A673 (cell line): ENCODE measurements around the gene EGFL8. TPM values are rescaled to one million over a fixed set of nuclear protein-coding genes. Genes with fewer than 3 reads are reported as not detected.
A peak's percentile ranks its signal among the peaks of the same experiment; 100 is the strongest.

Experiments
- BruUV-seq: library from RNA; stranded (reverse); fragments of 400-500 nt; replicated peaks from 2 replicates; lab custom pipeline; 2021; lab: Mats Ljungman, UMichigan
- CTCF ChIA-PET: fragments of 300-600 bp; sonication (Branson Sonifier 250); formaldehyde crosslinking; loops from one replicate; lab custom pipeline; 2022; ENCODE audit warnings: antibody characterized with exemption; lab: Charles Lee
- POLR2A ChIA-PET: fragments of 300-600 bp; sonication (Branson Sonifier 250); formaldehyde crosslinking; loops from one replicate; lab custom pipeline; 2022; ENCODE audit warnings: antibody characterized with exemption; ENCODE audit not compliant: low non-redundant PET; lab: Charles Lee
- DNase-seq: peaks from one replicate; pipeline ENCODE4 v3.0.0-alpha.2; 2015; ENCODE audit warnings: low spot score
- H3K27ac ChIP-seq: fragments of 200-600 bp; sonication (generic); 2 replicates; pipeline ENCODE4 v1.5.1; 2016; ENCODE audit warnings: mixed run types, low read depth, mild to moderate bottlenecking, mixed read lengths, antibody characterized with exemption, low read length; ENCODE audit not compliant: poor library complexity, severe bottlenecking
- H3K27me3 ChIP-seq: fragments of 200-600 bp; sonication (generic); replicated peaks from 2 replicates; pipeline ENCODE4 v1.6.1; 2017; ENCODE audit warnings: mixed run types, low read depth, mild to moderate bottlenecking, mixed read lengths, antibody characterized with exemption, low read length; ENCODE audit not compliant: insufficient read depth, poor library complexity
- H3K36me3 ChIP-seq: fragments of 200-600 bp; sonication (generic); 2 replicates; pipeline ENCODE4 v1.6.1; 2016; ENCODE audit warnings: mixed run types, mild to moderate bottlenecking, mixed read lengths, antibody characterized with exemption, low read length; ENCODE audit not compliant: insufficient read depth, poor library complexity, severe bottlenecking
- H3K4me1 ChIP-seq: fragments of 200-600 bp; sonication (generic); 2 replicates; pipeline ENCODE4 v1.6.1; 2017; ENCODE audit warnings: mixed run types, mild to moderate bottlenecking, mixed read lengths, antibody characterized with exemption, low read length; ENCODE audit not compliant: insufficient read depth, poor library complexity, severe bottlenecking
- H3K4me3 ChIP-seq: fragments of 200-600 bp; sonication (generic); 2 replicates; pipeline ENCODE4 v1.5.1; 2016; ENCODE audit warnings: low read depth, mixed run types, mild to moderate bottlenecking, mixed read lengths, low read length; ENCODE audit not compliant: poor library complexity, severe bottlenecking
- H3K9me3 ChIP-seq: fragments of 200-600 bp; sonication (generic); 2 replicates; pipeline ENCODE4 v1.6.1; 2016; ENCODE audit warnings: mixed run types, low read depth, mild to moderate bottlenecking, mixed read lengths, antibody characterized with exemption, low read length; ENCODE audit not compliant: poor library complexity, severe bottlenecking
- EZH2 ChIP-seq: fragments of 200-600 bp; sonication (generic); IDR thresholded peaks from 2 replicates; pipeline ENCODE4 v1.6.1; 2017; ENCODE audit warnings: borderline replicate concordance, low read depth, mild to moderate bottlenecking, mixed read lengths, antibody characterized with exemption, low read length; ENCODE audit not compliant: poor library complexity, severe bottlenecking
- intact Hi-C: fragments of 100-400 bp; cut with micrococcal nuclease; formaldehyde crosslinking; loops from one replicate; pipeline ENCODE4 v1.10.0; 2022; ENCODE audit not compliant: unreplicated experiment
- total RNA-seq: library from RNA; stranded (reverse); gene quantifications from 2 replicates; pipeline ENCODE4 v1.2.3, GENCODE V29; 2021
- TF ChIP-seq, protein P1 (sequence below): fragments of 300-800, 200-600 bp; sonication (generic); conservative IDR thresholded peaks from 2 replicates; pipeline ENCODE4 v1.5.1; 2017; ENCODE audit warnings: low read depth, mild to moderate bottlenecking, antibody characterized with exemption, low read length, moderate library complexity, mixed read lengths

The EGFL8 gene
- total RNA-seq, 1 experiment from 2014 or later = 32.4 TPM

DNA sequence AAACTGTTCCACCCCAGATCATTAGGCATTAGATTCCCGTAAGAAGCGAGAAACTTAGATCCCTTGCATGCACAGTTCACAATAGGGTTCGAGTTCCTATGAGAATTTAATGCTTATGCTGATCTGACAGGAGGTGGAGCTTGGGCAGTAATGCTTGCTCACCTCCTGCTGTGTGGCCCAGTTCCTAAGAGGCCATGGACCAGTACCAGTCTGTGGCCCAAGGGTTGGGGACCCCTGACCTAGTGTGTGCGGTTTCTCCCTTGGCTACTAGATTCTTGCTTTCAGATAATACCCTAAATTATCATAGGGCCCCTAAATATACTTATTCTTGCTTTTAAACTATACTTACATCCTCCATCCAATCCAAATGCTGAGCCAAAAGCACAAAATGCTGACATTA lies 30.0 kb downstream of the EGFL8 start:
- POLR2A ChIA-PET = no interaction called here
- H3K4me1 ChIP-seq = peaks cover 44% of the 10 kb centered on the region
- H3K27me3 ChIP-seq = no peaks in the 10 kb centered on the region
- TF ChIP-seq, protein P1, sequence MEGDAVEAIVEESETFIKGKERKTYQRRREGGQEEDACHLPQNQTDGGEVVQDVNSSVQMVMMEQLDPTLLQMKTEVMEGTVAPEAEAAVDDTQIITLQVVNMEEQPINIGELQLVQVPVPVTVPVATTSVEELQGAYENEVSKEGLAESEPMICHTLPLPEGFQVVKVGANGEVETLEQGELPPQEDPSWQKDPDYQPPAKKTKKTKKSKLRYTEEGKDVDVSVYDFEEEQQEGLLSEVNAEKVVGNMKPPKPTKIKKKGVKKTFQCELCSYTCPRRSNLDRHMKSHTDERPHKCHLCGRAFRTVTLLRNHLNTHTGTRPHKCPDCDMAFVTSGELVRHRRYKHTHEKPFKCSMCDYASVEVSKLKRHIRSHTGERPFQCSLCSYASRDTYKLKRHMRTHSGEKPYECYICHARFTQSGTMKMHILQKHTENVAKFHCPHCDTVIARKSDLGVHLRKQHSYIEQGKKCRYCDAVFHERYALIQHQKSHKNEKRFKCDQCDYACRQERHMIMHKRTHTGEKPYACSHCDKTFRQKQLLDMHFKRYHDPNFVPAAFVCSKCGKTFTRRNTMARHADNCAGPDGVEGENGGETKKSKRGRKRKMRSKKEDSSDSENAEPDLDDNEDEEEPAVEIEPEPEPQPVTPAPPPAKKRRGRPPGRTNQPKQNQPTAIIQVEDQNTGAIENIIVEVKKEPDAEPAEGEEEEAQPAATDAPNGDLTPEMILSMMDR = no peak
- H3K27ac ChIP-seq = peak overlapping the region; percentile 99
- no peaks in the 10 kb centered on the region for H3K9me3 ChIP-seq
- BruUV-seq = no TSS peak
- CTCF ChIA-PET = no interaction called here
- H3K36me3 ChIP-seq = no peaks in the 10 kb centered on the region
- no peak for DNase-seq
- H3K4me3 ChIP-seq = no peak overlapping the region
- intact Hi-C loops = loop anchor here (2.0 kb wide), 1 partner anchor 66 kb away; the partner anchor contains the start of gene ATF6B

DNA sequence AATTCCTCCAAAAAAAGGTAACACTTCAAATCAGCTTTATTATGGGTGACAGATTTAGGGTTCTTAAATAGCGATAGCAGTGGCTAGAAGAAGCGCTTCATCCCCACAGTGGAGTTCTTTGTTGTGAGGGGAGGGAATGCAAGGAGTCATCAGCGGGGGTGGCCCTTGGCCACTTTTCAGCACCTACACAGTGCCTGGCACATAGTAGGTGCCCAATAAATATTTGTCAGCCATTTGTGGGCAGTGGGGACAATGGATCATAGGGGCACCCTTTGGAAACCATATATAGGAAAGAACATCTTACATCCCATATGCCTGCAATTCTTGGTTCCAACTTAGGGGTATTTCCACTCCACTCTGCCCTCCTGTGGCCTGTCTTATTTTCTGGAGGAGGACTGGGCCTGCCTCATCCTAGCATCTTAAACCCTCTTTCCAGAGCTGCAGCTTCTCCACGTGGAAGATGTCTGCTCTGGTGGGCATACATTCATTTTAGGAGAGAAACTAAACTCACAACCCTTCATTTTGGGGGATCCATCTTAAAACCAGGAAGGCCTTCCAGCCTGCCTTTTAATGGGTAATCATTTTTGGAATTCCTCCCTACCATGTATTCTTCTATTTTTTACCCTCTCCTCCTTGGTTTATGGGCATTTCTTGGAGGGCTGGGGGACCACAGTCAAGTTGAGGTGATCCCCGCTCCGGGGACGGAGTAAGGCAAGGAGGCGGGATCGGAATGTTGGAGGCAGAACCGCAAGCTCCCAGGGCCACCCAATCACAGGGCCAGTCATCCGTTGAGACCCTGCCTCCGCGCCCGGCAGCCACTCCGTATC lies 30.6 kb downstream of the EGFL8 start:
- H3K36me3 ChIP-seq = no peaks in the 10 kb centered on the region
- TF ChIP-seq, protein P1 = peak; percentile 60
- no peak for TF ChIP-seq EZH2
- H3K4me1 ChIP-seq = peaks cover 44% of the 10 kb centered on the region
- ChIA-PET CTCF (interaction anchor here (0.6 to 1.0 kb wide), 3 partner anchors 17 to 174 kb away, joined by 3 to 4 read pairs (median 4); partner anchors contain the start of gene EGFL8), POLR2A (interaction anchor here (0.5 to 1.0 kb wide), 3 partner anchors 66 to 777 kb away, joined by 3 to 4 read pairs (median 4); no protein-coding TSS in a partner anchor)
- H3K27ac ChIP-seq = peak overlapping the region; percentile 99
- H3K9me3 ChIP-seq = no peaks in the 10 kb centered on the region
- BruUV-seq = TSS peak; percentile 89
- DNase-seq = peak; percentile 76
- peak overlapping the region; percentile 64 for H3K4me3 ChIP-seq
- H3K27me3 ChIP-seq = no peaks in the 10 kb centered on the region
- intact Hi-C loops = loop anchor here (1.0 to 2.0 kb wide), 2 partner anchors 66 to 76 kb away; partner anchors contain the start of gene ATF6B

DNA sequence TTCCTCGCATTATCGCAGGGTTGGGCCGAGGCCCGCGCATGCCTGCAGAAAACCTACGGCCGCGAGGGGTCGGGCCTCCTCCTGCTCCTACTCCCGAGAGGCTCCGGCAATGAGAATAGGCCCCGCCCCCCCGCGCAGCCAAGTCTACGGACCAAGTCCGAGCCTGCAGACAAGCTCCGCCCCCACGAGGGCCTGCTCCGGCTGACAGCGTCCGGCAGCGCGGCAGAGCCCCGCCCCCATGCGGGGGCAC lies 31.2 kb downstream of the EGFL8 start:
- Histone ChIP-seq H3K27ac (peak overlapping the region; percentile 99), H3K36me3 (no peaks in the 10 kb centered on the region), H3K27me3 (no peaks in the 10 kb centered on the region), H3K4me3 (peak overlapping the region; percentile 64), H3K4me1 (peaks cover 41% of the 10 kb centered on the region), H3K9me3 (no peaks in the 10 kb centered on the region)
- TF ChIP-seq, protein P1 = peak; percentile 12; the same call in 1 of the 2 replicates
- no peak for TF ChIP-seq EZH2
- ChIA-PET CTCF (interaction anchor here (0.6 to 1.0 kb wide), 4 partner anchors 18 to 174 kb away, joined by 3 to 4 read pairs (median 4); partner anchors contain the start of gene EGFL8), POLR2A (interaction anchor here (0.5 to 1.0 kb wide), 4 partner anchors 60 to 776 kb away, joined by 3 to 4 read pairs (median 4); no protein-coding TSS in a partner anchor)
- intact Hi-C loops = loop anchor here (1.0 to 2.0 kb wide), 2 partner anchors 67 to 76 kb away; partner anchors contain the start of gene ATF6B
- no TSS peak for BruUV-seq
- peak; percentile 100 for DNase-seq
